ENCODE data around the gene ZDHHC11B. TPM values are rescaled to one million over a fixed set of nuclear protein-coding genes. Genes with fewer than 3 reads are reported as not detected.
A peak's percentile ranks its signal among the peaks of the same experiment; 100 is the strongest.

The ZDHHC11B gene
- total RNA-seq, 8 experiments from 2014 or later: 0.24 to 8.6 (median 3.3) TPM; not detected in 1

- H3K4me3 ChIP-seq: no peak overlapping the region
- H3K27ac ChIP-seq: no peak overlapping the region
- in situ Hi-C loops (cut with MboI; ENCODE audit: low pct_unique_long_range_greater_than_20kb in 2 of 9, low sequenced_read_pairs in 9 of 9, unreplicated experiment in 9 of 9): loop anchor here in 3 of 9 experiments (10.0 to 25.0 kb wide), 2 partner anchors 222 to 240 kb away; partner anchors contain the start of genes BRD9 (in 2 of the 3) and TRIP13 (in 2 of the 3)
- no peaks in the 10 kb centered on the region for H3K4me1 ChIP-seq (replicated peaks in 1 of 2)
- ATAC-seq (replicated peaks in 6 of 8): no peak
- WGBS, 10 experiments: 96% methylated on average over 5 of the region's 20 CpGs; no CpG with 5 or more reads in 9 of the 10 experiments
Observed at GRCh38 chr5:664994-665360, 119.6 kb downstream of the ZDHHC11B start.

GRCh38 chr5:664343-664993 is 120.1 kb downstream of the ZDHHC11B start:
- peak in 5 of 8 experiments; percentile 9 to 25 (median 15) for ATAC-seq (replicated peaks in 6 of 8)
- 68 to 100% (median 93%) methylated on average over 3 to 5 of the region's 24 CpGs; no CpG with 5 or more reads in 7 of the 10 experiments for WGBS, 10 experiments
- H3K4me1 ChIP-seq (replicated peaks in 1 of 2): no peaks in the 10 kb centered on the region
- H3K4me3 ChIP-seq: no peak overlapping the region
- no peak overlapping the region for H3K27ac ChIP-seq
- in situ Hi-C loops (cut with MboI; ENCODE audit: low pct_unique_long_range_greater_than_20kb in 2 of 9, low sequenced_read_pairs in 9 of 9, unreplicated experiment in 9 of 9): loop anchor here in 3 of 9 experiments (10.0 to 25.0 kb wide), 2 partner anchors 223 to 240 kb away; partner anchors contain the start of genes BRD9 (in 2 of the 3) and TRIP13 (in 2 of the 3)

GRCh38 chr5:663436-664342 is 120.8 kb downstream of the ZDHHC11B start:
- in situ Hi-C loops (cut with MboI; ENCODE audit: low pct_unique_long_range_greater_than_20kb in 2 of 9, low sequenced_read_pairs in 9 of 9, unreplicated experiment in 9 of 9): loop anchor here in 3 of 9 experiments (10.0 to 25.0 kb wide), 2 partner anchors 224 to 241 kb away; partner anchors contain the start of genes BRD9 (in 2 of the 3) and TRIP13 (in 2 of the 3)
- peak in 5 of 8 experiments; percentile 32 to 55 (median 46) for ATAC-seq (replicated peaks in 6 of 8)
- no peaks in the 10 kb centered on the region for H3K4me1 ChIP-seq (replicated peaks in 1 of 2)
- H3K27ac ChIP-seq: no peak overlapping the region
- 76 to 100% (median 92%) methylated on average over 1 to 5 of the region's 38 CpGs; no CpG with 5 or more reads in 6 of the 10 experiments for WGBS, 10 experiments
- no peak overlapping the region for H3K4me3 ChIP-seq

DNA sequence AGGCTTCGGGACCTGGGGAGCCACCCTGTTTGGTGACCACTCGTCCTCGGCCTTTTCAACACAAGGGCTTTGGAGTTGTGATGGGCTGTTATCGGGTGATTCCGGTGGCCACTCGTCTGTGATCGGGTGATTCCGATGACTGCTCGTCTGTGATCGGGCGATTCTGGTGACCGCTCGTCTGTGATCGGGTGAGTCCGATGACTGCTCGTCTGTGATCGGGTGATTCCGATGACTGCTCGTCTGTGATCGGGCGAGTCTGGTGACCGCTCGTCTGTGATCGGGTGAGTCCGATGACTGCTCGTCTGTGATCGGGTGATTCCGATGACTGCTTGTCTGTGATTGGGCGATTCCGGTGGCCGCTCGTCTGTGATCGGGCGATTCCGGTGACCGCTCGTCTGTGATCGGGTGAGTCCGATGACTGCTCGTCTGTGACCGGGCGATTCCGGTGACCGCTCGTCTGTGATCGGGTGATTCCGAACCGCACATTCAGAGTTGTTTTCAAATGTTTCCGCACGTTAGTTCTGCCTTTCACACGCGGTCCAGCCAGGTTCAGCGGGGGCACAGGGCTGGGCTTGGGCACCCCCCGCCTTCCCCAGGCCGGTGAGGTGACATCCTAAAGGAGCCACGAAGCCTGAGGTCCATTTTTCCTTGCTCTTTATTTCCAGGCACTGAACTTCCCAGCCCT is 121.6 kb downstream of the ZDHHC11B start:
- in situ Hi-C loops (cut with MboI; ENCODE audit: low pct_unique_long_range_greater_than_20kb in 2 of 9, low sequenced_read_pairs in 9 of 9, unreplicated experiment in 9 of 9): loop anchor here in 3 of 9 experiments (10.0 to 25.0 kb wide), 2 partner anchors 224 to 242 kb away; partner anchors contain the start of genes BRD9 (in 2 of the 3) and TRIP13 (in 2 of the 3)
- no peak overlapping the region for H3K4me3 ChIP-seq
- H3K4me1 ChIP-seq (replicated peaks in 1 of 2): no peaks in the 10 kb centered on the region
- 80 to 100% (median 93%) methylated on average over 4 to 8 of the region's 56 CpGs; no CpG with 5 or more reads in 6 of the 10 experiments for WGBS, 10 experiments
- H3K27ac ChIP-seq: no peak overlapping the region
- ATAC-seq (replicated peaks in 6 of 8): no peak

DNA sequence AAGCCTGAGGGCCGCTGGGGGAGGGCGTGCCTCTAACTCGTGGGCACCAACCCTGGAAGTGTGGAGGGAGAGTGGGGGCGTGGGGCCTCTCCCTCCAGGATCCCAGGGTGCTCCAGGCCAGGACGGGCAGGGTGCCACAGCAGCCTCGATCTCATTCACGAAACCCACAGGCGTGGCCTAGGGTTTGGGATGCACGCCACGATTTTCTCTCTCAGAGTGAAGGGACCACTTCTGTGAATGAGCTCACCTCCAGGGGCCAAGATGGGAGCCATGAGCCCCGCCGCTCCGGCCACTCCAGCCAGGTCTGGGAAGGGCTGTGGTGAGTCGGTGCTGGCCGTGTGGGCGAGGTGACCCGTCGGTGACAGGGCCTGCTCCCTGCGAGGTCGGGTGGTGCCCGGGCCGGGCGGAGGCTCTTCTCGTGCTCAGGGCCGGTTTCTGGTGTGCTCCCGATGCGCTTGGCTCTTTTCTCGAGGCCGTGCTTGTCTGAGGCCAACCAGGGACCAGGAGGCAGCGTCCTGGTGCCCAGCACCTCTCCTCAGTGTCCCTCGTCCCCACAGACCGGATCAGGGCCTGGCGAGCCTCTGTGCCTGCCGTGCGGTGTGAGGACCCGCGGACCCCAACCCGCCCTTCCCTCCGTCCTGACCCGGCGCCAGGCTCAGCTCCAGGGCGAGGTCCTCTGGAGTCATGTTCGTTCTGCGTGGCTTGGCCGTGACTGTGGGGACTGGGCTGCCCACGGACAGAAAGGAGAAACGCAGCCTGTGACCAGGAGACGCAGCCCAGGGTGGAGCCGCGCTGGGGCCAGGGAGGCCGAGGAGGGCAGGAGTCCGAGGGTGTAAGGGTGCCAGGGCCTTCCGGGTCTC is 122.4 kb downstream of the ZDHHC11B start:
- WGBS, 10 experiments: 92 to 100% (median 99%) methylated on average over 1 to 11 of the region's 53 CpGs; no CpG with 5 or more reads in 4 of the 10 experiments
- ATAC-seq (replicated peaks in 6 of 8): no peak
- Histone ChIP-seq H3K4me3 (no peak overlapping the region), H3K4me1 (replicated peaks in 1 of 2) (no peaks in the 10 kb centered on the region), H3K27ac (no peak overlapping the region)
- in situ Hi-C loops (cut with MboI; ENCODE audit: low pct_unique_long_range_greater_than_20kb in 2 of 9, low sequenced_read_pairs in 9 of 9, unreplicated experiment in 9 of 9): loop anchor here in 3 of 9 experiments (10.0 to 25.0 kb wide), 2 partner anchors 225 to 243 kb away; partner anchors contain the start of genes BRD9 (in 2 of the 3) and TRIP13 (in 2 of the 3)

DNA sequence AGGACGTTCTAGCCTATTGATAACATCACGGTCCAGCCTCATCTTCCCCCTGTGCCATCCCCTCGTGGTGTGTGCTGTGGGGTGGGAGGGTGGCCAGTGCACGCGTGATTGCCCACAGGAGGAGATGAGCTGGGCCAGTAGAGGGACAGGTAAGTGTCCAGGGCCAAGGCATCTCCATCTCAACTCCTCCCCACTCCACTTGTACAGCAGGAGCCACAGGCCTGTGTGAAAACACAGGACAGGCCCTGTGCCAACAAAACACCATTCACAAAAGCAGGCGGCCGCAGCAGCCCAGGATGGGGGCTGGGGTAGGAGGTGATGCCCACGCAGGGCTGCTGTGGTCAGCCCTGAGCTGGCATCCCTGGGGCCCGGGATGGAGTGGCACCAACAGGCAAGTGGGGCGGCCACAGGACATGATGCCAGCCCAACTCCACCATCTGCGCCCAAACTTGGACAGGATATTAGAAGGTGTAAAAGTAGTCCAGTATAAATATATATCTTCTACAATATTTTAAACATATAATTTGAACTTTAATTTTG is 124.0 kb downstream of the ZDHHC11B start:
- in situ Hi-C loops (cut with MboI; ENCODE audit: low pct_unique_long_range_greater_than_20kb in 2 of 9, low sequenced_read_pairs in 9 of 9, unreplicated experiment in 9 of 9): loop anchor here in 3 of 9 experiments (10.0 to 25.0 kb wide), 2 partner anchors 227 to 244 kb away; partner anchors contain the start of genes BRD9 (in 2 of the 3) and TRIP13 (in 2 of the 3)
- H3K4me1 ChIP-seq (replicated peaks in 1 of 2): no peaks in the 10 kb centered on the region
- H3K27ac ChIP-seq: no peak overlapping the region
- ATAC-seq (replicated peaks in 6 of 8): no peak
- H3K4me3 ChIP-seq: no peak overlapping the region
- 80 to 100% (median 100%) methylated on average over 1 to 7 of the region's 11 CpGs; no CpG with 5 or more reads in 2 of the 10 experiments for WGBS, 10 experiments

Other genes with a start within 250 kb of the ZDHHC11B start
- 10 to 100 TPM in 2 of 8 experiments, 1 to 10 TPM in 5, under 1 TPM in 1; 0.71 to 18.0 (median 2.1) TPM for gene CEP72, start 172.4 kb downstream of the ZDHHC11B start, total RNA-seq
- 10 to 100 TPM in 2 of 8 experiments, 1 to 10 TPM in 5, under 1 TPM in 1; 0.31 to 23.5 (median 7.3) TPM for gene TPPP, start 91.4 kb downstream of the ZDHHC11B start, total RNA-seq
- 10 to 100 TPM in 3 of 8 experiments, 1 to 10 TPM in 5; 2.0 to 11.9 (median 6.8) TPM for gene ZDHHC11, start 66.3 kb upstream of the ZDHHC11B start, total RNA-seq
- gene BRD9, start 108.1 kb upstream of the ZDHHC11B start, total RNA-seq: 10 to 100 TPM; 20.4 to 50.1 (median 36.8) TPM
- gene TRIP13, start 108.2 kb upstream of the ZDHHC11B start, total RNA-seq: 10 to 100 TPM in 3 of 8 experiments, 1 to 10 TPM in 4, under 1 TPM in 1; 0.51 to 24.0 (median 2.1) TPM
- gene NKD2, start 224.1 kb upstream of the ZDHHC11B start, total RNA-seq: 10 to 100 TPM in 1 of 8 experiments, 1 to 10 TPM in 4, under 1 TPM in 2, not detected in 1; 0.41 to 19.2 (median 6.8) TPM